GM21723 (cell line): ENCODE data around the gene TMEM158.
A peak's percentile ranks its signal among the peaks of the same experiment; 100 is the strongest.

ENCODE experiments used
- ATAC-seq: cut with Tn5 transposase; IDR thresholded peaks from one replicate; pipeline ENCODE4 v1.9.1; 2021; ENCODE audit warnings: mild to moderate bottlenecking, moderate library complexity; ENCODE audit not compliant: unreplicated experiment

TMEM158 gene

GRCh38 chr3:45226206-45226915 is at the start of gene TMEM158:
TSS of gene TMEM158 (minus strand) at chr3:45226287. CDS start at chr3:45226027, 260 bp downstream.
- peak; percentile 83 for ATAC-seq

GRCh38 chr3:45275006-45275704 is 49.1 kb upstream of the TMEM158 start:
- ATAC-seq = no peak

GRCh38 chr3:45273681-45274515 is 47.8 kb upstream of the TMEM158 start:
- no peak for ATAC-seq

- no peak for ATAC-seq
Measured at GRCh38 chr3:45272828-45273470, 46.9 kb upstream of the TMEM158 start.

GRCh38 chr3:45272032-45272810 is 46.1 kb upstream of the TMEM158 start:
- no peak for ATAC-seq

- ATAC-seq = no peak
Measured at GRCh38 chr3:45269952-45270351, 43.9 kb upstream of the TMEM158 start.

- no peak for ATAC-seq
Measured at GRCh38 chr3:45267097-45267496, 41.0 kb upstream of the TMEM158 start.

GRCh38 chr3:45261333-45262110 is 35.4 kb upstream of the TMEM158 start:
- no peak for ATAC-seq

GRCh38 chr3:45259133-45259532 is 33.0 kb upstream of the TMEM158 start:
- ATAC-seq = no peak

GRCh38 chr3:45258317-45258716 is 32.2 kb upstream of the TMEM158 start:
- ATAC-seq = no peak

- no peak for ATAC-seq
Measured at GRCh38 chr3:45253316-45253715, 27.2 kb upstream of the TMEM158 start.

- no peak for ATAC-seq
Measured at GRCh38 chr3:45252826-45253225, 26.7 kb upstream of the TMEM158 start.

- ATAC-seq = no peak
Measured at GRCh38 chr3:45249391-45249790, 23.3 kb upstream of the TMEM158 start.

- no peak for ATAC-seq
Measured at GRCh38 chr3:45246241-45246640, 20.2 kb upstream of the TMEM158 start.

GRCh38 chr3:45244356-45244755 is 18.3 kb upstream of the TMEM158 start:
- ATAC-seq = no peak

- no peak for ATAC-seq
Measured at GRCh38 chr3:45241206-45241605, 15.1 kb upstream of the TMEM158 start.

GRCh38 chr3:45240292-45240691 is 14.2 kb upstream of the TMEM158 start:
- ATAC-seq = no peak

GRCh38 chr3:45239254-45239653 is 13.2 kb upstream of the TMEM158 start:
- ATAC-seq = no peak

- no peak for ATAC-seq
Measured at GRCh38 chr3:45236964-45237363, 10.9 kb upstream of the TMEM158 start.

GRCh38 chr3:45235409-45235808 is 9.3 kb upstream of the TMEM158 start:
- no peak for ATAC-seq
